AG10803 (cell line): Measurements from ENCODE around the gene GGACT.

Source experiments
- DNase-seq: peaks from one replicate; pipeline ENCODE4 v3.0.0; 2010; ENCODE audit warnings: low read depth
- H3K4me3 ChIP-seq: 2 replicates; pipeline ENCODE4 v1.5.1; 2011; ENCODE audit warnings: mild to moderate bottlenecking, low read length, control low read depth
- TF ChIP-seq, protein P1 (sequence below): conservative IDR thresholded peaks from 2 replicates; pipeline ENCODE4 v1.5.1; 2011; ENCODE audit warnings: mild to moderate bottlenecking, low read length, control low read depth, inconsistent platforms

Gene GGACT

DNA sequence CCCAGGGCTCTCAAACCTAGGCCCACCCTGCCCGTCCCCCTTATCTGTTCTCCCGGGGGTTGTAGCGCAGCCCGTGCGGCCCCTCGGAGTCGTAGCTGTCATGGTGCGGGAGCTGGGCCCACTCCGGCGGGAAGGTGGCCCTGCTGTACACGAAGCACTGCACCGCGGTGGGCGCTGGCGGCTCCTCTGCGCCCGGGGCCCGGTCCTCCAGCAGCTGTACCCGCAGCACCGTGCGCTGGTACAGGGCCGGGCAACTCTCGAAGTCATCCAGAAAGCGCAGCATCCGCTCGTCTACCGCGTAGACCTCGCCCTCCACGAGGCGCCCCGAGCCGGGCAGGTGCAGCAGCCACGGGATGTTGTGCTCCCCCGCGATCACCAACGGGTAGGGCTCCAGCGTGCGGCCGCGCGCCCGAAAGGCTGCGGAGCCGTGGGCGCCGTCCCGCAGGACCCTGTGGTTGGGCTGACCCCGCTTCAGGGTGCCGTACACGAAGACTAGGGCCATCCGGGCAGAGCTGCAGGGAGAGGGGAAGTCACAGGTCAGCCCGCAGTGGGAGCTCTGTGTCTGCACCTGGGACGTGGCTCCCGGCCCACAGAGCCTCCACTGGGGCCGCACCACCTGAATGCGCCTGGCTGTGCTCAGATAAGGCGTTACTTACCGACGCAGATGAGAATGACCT lies 56.4 kb downstream of the GGACT start:
- no peak for DNase-seq
- no peak overlapping the region for H3K4me3 ChIP-seq
- TF ChIP-seq, protein P1, sequence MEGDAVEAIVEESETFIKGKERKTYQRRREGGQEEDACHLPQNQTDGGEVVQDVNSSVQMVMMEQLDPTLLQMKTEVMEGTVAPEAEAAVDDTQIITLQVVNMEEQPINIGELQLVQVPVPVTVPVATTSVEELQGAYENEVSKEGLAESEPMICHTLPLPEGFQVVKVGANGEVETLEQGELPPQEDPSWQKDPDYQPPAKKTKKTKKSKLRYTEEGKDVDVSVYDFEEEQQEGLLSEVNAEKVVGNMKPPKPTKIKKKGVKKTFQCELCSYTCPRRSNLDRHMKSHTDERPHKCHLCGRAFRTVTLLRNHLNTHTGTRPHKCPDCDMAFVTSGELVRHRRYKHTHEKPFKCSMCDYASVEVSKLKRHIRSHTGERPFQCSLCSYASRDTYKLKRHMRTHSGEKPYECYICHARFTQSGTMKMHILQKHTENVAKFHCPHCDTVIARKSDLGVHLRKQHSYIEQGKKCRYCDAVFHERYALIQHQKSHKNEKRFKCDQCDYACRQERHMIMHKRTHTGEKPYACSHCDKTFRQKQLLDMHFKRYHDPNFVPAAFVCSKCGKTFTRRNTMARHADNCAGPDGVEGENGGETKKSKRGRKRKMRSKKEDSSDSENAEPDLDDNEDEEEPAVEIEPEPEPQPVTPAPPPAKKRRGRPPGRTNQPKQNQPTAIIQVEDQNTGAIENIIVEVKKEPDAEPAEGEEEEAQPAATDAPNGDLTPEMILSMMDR: no peak

DNA sequence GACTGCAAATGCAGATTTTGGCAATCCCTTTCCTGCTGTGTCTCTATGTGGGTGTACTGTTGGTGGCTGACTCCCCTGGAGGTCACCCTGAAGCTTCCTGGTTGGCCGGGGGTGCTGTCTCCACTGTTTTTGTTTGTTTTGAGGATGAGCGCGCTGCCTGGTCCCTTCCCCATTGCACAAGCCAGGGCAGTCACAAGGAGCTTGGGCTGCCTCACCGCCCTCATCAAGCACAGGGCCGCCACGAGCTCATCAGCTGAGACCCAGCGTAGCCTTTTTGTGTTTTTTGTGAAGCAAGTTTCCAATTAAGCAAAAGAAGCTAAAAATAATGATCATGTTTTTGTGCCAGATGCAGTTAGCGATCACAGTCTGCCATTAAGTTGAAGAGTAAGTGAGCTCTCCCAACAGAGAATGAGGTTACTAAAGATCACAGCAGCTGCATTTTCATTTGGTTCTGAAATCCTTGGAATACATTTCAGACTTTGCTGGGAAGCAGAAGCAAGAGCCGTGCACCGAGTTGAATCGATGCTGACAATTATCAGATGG lies 57.8 kb downstream of the GGACT start:
- no peak overlapping the region for H3K4me3 ChIP-seq
- TF ChIP-seq, protein P1: no peak
- no peak for DNase-seq

- DNase-seq: no peak
- H3K4me3 ChIP-seq: no peak overlapping the region
- TF ChIP-seq, protein P1: no peak
These were observed 58.8 kb downstream of the GGACT start for GRCh38 chr13:100529666-100530377.

- no peak for DNase-seq
- H3K4me3 ChIP-seq: no peak overlapping the region
- TF ChIP-seq, protein P1: no peak
These were observed 59.8 kb downstream of the GGACT start for GRCh38 chr13:100528820-100529219.

DNA sequence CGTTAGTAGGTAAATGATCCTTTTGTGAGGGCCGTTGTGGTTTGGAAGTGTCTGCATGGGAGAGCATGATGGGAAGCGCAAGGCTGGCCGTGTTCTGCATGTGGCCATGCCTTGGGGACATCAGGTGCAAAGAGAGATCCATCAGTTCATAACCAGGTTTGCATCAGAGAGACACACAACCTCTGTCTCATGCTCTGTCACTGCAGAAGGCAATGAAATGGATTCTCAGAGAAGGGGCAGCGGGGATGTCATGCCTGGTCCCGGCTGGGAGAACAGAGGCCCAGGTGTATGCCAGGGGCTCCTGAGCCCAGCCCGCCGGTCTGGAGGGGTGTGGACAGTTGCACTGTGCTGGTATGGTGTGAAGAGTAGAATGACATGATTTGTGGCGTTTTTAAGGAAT lies 60.2 kb downstream of the GGACT start:
- no peak overlapping the region for H3K4me3 ChIP-seq
- TF ChIP-seq, protein P1: no peak
- DNase-seq: no peak

DNA sequence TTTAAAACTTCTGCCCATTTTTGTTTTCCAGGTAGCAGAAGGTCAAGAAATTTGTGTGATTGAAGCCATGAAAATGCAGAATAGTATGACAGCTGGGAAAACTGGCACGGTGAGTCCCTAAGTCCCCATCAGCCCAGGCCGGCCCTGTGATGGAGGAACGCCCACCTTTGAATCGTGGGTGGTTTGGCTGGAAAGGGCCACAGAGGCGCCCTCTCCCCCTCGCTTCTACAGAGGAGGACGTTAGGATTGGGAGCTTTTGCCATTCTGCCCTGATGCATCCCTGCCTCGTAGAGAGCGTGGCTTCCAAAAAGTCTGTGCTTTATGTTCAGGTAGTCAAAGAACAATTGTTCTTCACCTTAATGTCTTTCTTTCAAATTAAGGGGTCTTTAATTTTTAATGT lies 60.9 kb downstream of the GGACT start:
- H3K4me3 ChIP-seq: no peak overlapping the region
- DNase-seq: no peak
- TF ChIP-seq, protein P1: no peak
